ENCODE data around the gene GOLPH3. TPM values are rescaled to one million over a fixed set of nuclear protein-coding genes. Genes with fewer than 3 reads are reported as not detected.
"Not testable (repeated sequence)": the region's sequence is repeated elsewhere in the genome, so short reads cannot be mapped to it uniquely, and the experiment has no call there.

GOLPH3 gene
- total RNA-seq, 1 donor from 2014 or later = 68.5 TPM

- peaks cover 5% of the 10 kb centered on the region for H3K36me3 Mint-ChIP-seq (ENCODE audit: unreplicated experiment)
- no peak for DNase-seq
- no peak for TF ChIP-seq CTCF (IDR thresholded peaks at IDR 0.05; ENCODE audit: partially characterized antibody, unreplicated experiment)
- peaks cover 5% of the 10 kb centered on the region for H3K4me1 Mint-ChIP-seq (ENCODE audit: low read depth, unreplicated experiment)
- peaks cover 2% of the 10 kb centered on the region for H3K9me3 Mint-ChIP-seq (ENCODE audit: unreplicated experiment)
- no peaks in the 10 kb centered on the region for H3K27me3 Mint-ChIP-seq (ENCODE audit: unreplicated experiment)
- H3K4me3 Mint-ChIP-seq (ENCODE audit: unreplicated experiment) = no peak overlapping the region
- no peak overlapping the region for H3K27ac Mint-ChIP-seq (ENCODE audit: unreplicated experiment)
Measured at GRCh38 chr5:32123058-32123805, 50.9 kb downstream of the GOLPH3 start.

GRCh38 chr5:32118922-32119321, 55.2 kb downstream of the GOLPH3 start:
- H3K4me3 Mint-ChIP-seq (ENCODE audit: unreplicated experiment) = not testable (repeated sequence)

GRCh38 chr5:32116574-32117313, 57.4 kb downstream of the GOLPH3 start:
- H3K4me1 Mint-ChIP-seq (ENCODE audit: low read depth, unreplicated experiment) = peaks cover 6% of the 10 kb centered on the region
- H3K27me3 Mint-ChIP-seq (ENCODE audit: unreplicated experiment) = peaks cover 5% of the 10 kb centered on the region
- DNase-seq = no peak
- no peaks in the 10 kb centered on the region for H3K9me3 Mint-ChIP-seq (ENCODE audit: unreplicated experiment)
- no peak for TF ChIP-seq CTCF (IDR thresholded peaks at IDR 0.05; ENCODE audit: partially characterized antibody, unreplicated experiment)
- H3K4me3 Mint-ChIP-seq (ENCODE audit: unreplicated experiment) = no peak overlapping the region
- no peak overlapping the region for H3K27ac Mint-ChIP-seq (ENCODE audit: unreplicated experiment)
- peaks cover 5% of the 10 kb centered on the region for H3K36me3 Mint-ChIP-seq (ENCODE audit: unreplicated experiment)

More at GRCh38 chr5:32118922-32119321, 55.2 kb downstream of the GOLPH3 start:
- H3K27me3 Mint-ChIP-seq (ENCODE audit: unreplicated experiment); H3K4me1 Mint-ChIP-seq (ENCODE audit: low read depth, unreplicated experiment); DNase-seq; H3K9me3 Mint-ChIP-seq (ENCODE audit: unreplicated experiment); H3K36me3 Mint-ChIP-seq (ENCODE audit: unreplicated experiment); H3K27ac Mint-ChIP-seq (ENCODE audit: unreplicated experiment): not testable (repeated sequence)

GRCh38 chr5:32115985-32116384, 58.1 kb downstream of the GOLPH3 start:
- DNase-seq = no peak

More at GRCh38 chr5:32115985-32116384, 58.1 kb downstream of the GOLPH3 start:
- Mint-ChIP-seq H3K9me3 (ENCODE audit: unreplicated experiment) (no peaks in the 10 kb centered on the region), H3K36me3 (ENCODE audit: unreplicated experiment) (peaks cover 5% of the 10 kb centered on the region), H3K27me3 (ENCODE audit: unreplicated experiment) (peaks cover 5% of the 10 kb centered on the region), H3K27ac (ENCODE audit: unreplicated experiment) (no peak overlapping the region), H3K4me3 (ENCODE audit: unreplicated experiment) (no peak overlapping the region), H3K4me1 (ENCODE audit: low read depth, unreplicated experiment) (peaks cover 5% of the 10 kb centered on the region)
- no peak for TF ChIP-seq CTCF (IDR thresholded peaks at IDR 0.05; ENCODE audit: partially characterized antibody, unreplicated experiment)

Data from glutamatergic neuron (in vitro differentiated cells).